HepG2 (cell line): ENCODE measurements around the gene PAX7. TPM values are rescaled to one million over a fixed set of nuclear protein-coding genes. Genes with fewer than 3 reads are reported as not detected.

ENCODE experiments used
- ATAC-seq: fragments of 200-7000 bp; cut with Tn5 transposase; 3 replicates; pipeline ENCODE4 v1.9.1; 2020; ENCODE audit warnings: mild to moderate bottlenecking, moderate library complexity
- BruUV-seq: library from RNA; stranded (reverse); fragments of 400-500 nt; replicated peaks from 2 replicates; lab custom pipeline; 2021; lab: Mats Ljungman, UMichigan
- CTCF ChIA-PET: fragments of 300-600 bp; formaldehyde crosslinking; extraction: SDS; loops from one replicate; lab custom pipeline; 2021; ENCODE audit warnings: low total read pairs, inconsistent platforms, low intra/inter-chr PET ratio; lab: Yijun Ruan, JAX
- POLR2A ChIA-PET: fragments of 350-600 bp; sonication (Branson Sonifier 250); formaldehyde crosslinking; loops from one replicate; lab custom pipeline; 2020; ENCODE audit warnings: antibody characterized with exemption, inconsistent platforms; lab: Yijun Ruan, JAX
- DNase-seq: peaks from one replicate; pipeline ENCODE4 v3.0.0-alpha.2; 2015; ENCODE audit warnings: low spot score
- FAIRE-seq: peaks from 3 replicates; lab custom pipeline; 2011; peaks lifted over from hg19 to GRCh38; lab: Jason Lieb, UNC
- H2AFZ ChIP-seq: one replicate; pipeline ENCODE4 v1.6.1; 2011; ENCODE audit warnings: low read length, inconsistent platforms
- H3K27ac ChIP-seq: fragments of 300-600 bp; 3 replicates; pipeline ENCODE4 v1.8.0; 2011; ENCODE audit warnings: mixed run types, mild to moderate bottlenecking, mixed read lengths, low read length, inconsistent platforms; ENCODE audit not compliant: insufficient read depth; ENCODE audit errors: extremely low read length
- H3K27me3 ChIP-seq, 2 experiments: fragments of 200-600 bp in 1 of 2; 2 replicates in 1 of 2; 3 replicates in 1 of 2; pipeline versions ENCODE4 v1.6.0 to v1.8.0; 2011; ENCODE audit warnings: low read length in 2 of 2, mild to moderate bottlenecking in 2 of 2, moderate library complexity in 2 of 2, inconsistent platforms in 1 of 2; ENCODE audit not compliant: insufficient read depth in 2 of 2, control insufficient read depth in 1 of 2
- H3K36me3 ChIP-seq, 2 experiments: fragments of 200-600 bp in 1 of 2; replicated peaks in 1 of 2; 2 replicates in 1 of 2; 3 replicates in 1 of 2; pipeline versions ENCODE4 v1.5.1 to v1.8.0; 2011; ENCODE audit warnings: low read length in 2 of 2, inconsistent platforms in 1 of 2; ENCODE audit not compliant: insufficient read depth in 2 of 2, control insufficient read depth in 1 of 2
- H3K4me1 ChIP-seq: 2 replicates; pipeline ENCODE4 v1.5.1; 2012; ENCODE audit warnings: low read length, inconsistent platforms; ENCODE audit not compliant: insufficient read depth
- H3K4me2 ChIP-seq: 2 replicates; pipeline ENCODE4 v1.6.0; 2011; ENCODE audit warnings: low read depth, low read length, inconsistent platforms
- H3K4me3 ChIP-seq, 3 experiments: fragments of 200-600 bp in 1 of 3; sonication (generic), shearing (Covaris generic) in 1 of 3; replicated peaks in 1 of 3; 2 replicates each; pipeline ENCODE4 v1.5.1; 2011 to 2016; ENCODE audit warnings: low read length in 3 of 3, inconsistent platforms in 2 of 3, low read depth in 2 of 3, mild to moderate bottlenecking in 2 of 3, control low read depth in 1 of 3, mixed read lengths in 1 of 3; ENCODE audit not compliant: insufficient read depth in 1 of 3
- H3K79me2 ChIP-seq: one replicate; pipeline ENCODE4 v1.6.1; 2011; ENCODE audit warnings: low read length, inconsistent platforms; ENCODE audit not compliant: insufficient read depth
- H3K9ac ChIP-seq: 2 replicates; pipeline ENCODE4 v1.6.0; 2011; ENCODE audit warnings: mild to moderate bottlenecking, low read depth, low read length, inconsistent platforms; ENCODE audit not compliant: insufficient read depth
- H3K9me3 ChIP-seq: 2 replicates; pipeline ENCODE4 v1.5.1; 2012; ENCODE audit warnings: mild to moderate bottlenecking, low read length
- H4K20me1 ChIP-seq: 2 replicates; pipeline ENCODE4 v1.6.0; 2011; ENCODE audit warnings: inconsistent platforms, mild to moderate bottlenecking, low read length, moderate library complexity; ENCODE audit not compliant: insufficient read depth
- CBX1 ChIP-seq: IDR thresholded peaks from one replicate; pipeline ENCODE4 v1.6.1; 2016; ENCODE audit warnings: antibody characterized with exemption, low read depth
- CREM ChIP-seq, 2 experiments: sonication (generic) in 1 of 2; formaldehyde crosslinking in 1 of 2; IDR thresholded peaks; 2 replicates each; pipeline versions ENCODE4 v1.4.0 to v1.6.1; 2016 to 2020; ENCODE audit warnings: antibody characterized with exemption in 1 of 2, mild to moderate bottlenecking in 1 of 2, missing genetic modification reagents in 1 of 2
- DPF2 ChIP-seq: sonication (generic); formaldehyde crosslinking; IDR thresholded peaks from 2 replicates; pipeline ENCODE4 v1.4.0; 2020; ENCODE audit warnings: mild to moderate bottlenecking, low read depth, missing genetic modification reagents, borderline replicate concordance
- FOXK2 ChIP-seq: fragments of 450-650 bp; IDR thresholded peaks from 2 replicates; pipeline ENCODE4 v1.6.1; 2016
- GABPA ChIP-seq, 2 experiments: IDR thresholded peaks; 2 replicates each; pipeline ENCODE4 v1.6.1; 2011 to 2016; ENCODE audit warnings: low read depth in 2 of 2, low read length in 1 of 2, missing biosample characterization in 1 of 2, missing genetic modification characterization in 1 of 2
- HDAC2 ChIP-seq: sonication (generic); formaldehyde crosslinking; IDR thresholded peaks from 2 replicates; pipeline ENCODE4 v1.4.0; 2020; ENCODE audit warnings: missing genetic modification reagents
- HIVEP1 ChIP-seq: sonication (generic); formaldehyde crosslinking; IDR thresholded peaks from 2 replicates; pipeline ENCODE4 v1.4.0; 2020; ENCODE audit warnings: mild to moderate bottlenecking, missing genetic modification reagents
- KMT2B ChIP-seq: IDR thresholded peaks from 2 replicates; pipeline ENCODE4 v1.6.1; 2016; ENCODE audit warnings: missing genetic modification reagents, missing compliant biosample characterization
- RBM22 ChIP-seq: fragments of 200-400 bp; formaldehyde crosslinking; optimal IDR thresholded peaks from 2 replicates; pipeline ENCODE3; 2017; ENCODE audit warnings: mild to moderate bottlenecking, low read length, moderate library complexity
- RBM39 ChIP-seq: fragments of 200-400 bp; formaldehyde crosslinking; IDR thresholded peaks from one replicate; pipeline ENCODE4 v1.6.1; 2018; ENCODE audit warnings: antibody characterized with exemption, mild to moderate bottlenecking, low read depth, low read length; ENCODE audit not compliant: poor library complexity, severe bottlenecking
- XBP1 ChIP-seq: sonication (generic); formaldehyde crosslinking; IDR thresholded peaks from 2 replicates; pipeline ENCODE4 v1.5.0; 2020; ENCODE audit warnings: missing genetic modification reagents
- ZNF225 ChIP-seq: sonication (generic); formaldehyde crosslinking; IDR thresholded peaks from 2 replicates; pipeline ENCODE4 v1.4.0; 2020; ENCODE audit warnings: mild to moderate bottlenecking, missing genetic modification reagents
- ZNF777 ChIP-seq: sonication (generic); formaldehyde crosslinking; IDR thresholded peaks from 2 replicates; pipeline ENCODE4 v1.4.0; 2020; ENCODE audit warnings: missing genetic modification reagents
- WGBS: methylation state at CpG from one replicate; pipeline ENCODE4 v1.1.6; 2017; ENCODE audit warnings: low lambda C conversion rate; 5-methylcytosine and 5-hydroxymethylcytosine counted together
- in situ Hi-C: cut with HindIII; loops from 2 replicates; pipeline ENCODE4 v1.10.0; 2017; ENCODE audit warnings: low pct_unique_long_range_greater_than_20kb; ENCODE audit not compliant: extremely low pct_ligation_motif_present
- intact Hi-C: fragments of 100-400 bp; cut with micrococcal nuclease; formaldehyde crosslinking; loops from one replicate; pipeline ENCODE4 v1.10.0; 2022; ENCODE audit not compliant: unreplicated experiment
- polyA plus RNA-seq, 8 experiments: library from polyadenylated mRNA; depleted of rRNA in 3 of 8; stranded (reverse) in 7 of 8; unstranded in 1 of 8; fragments of >200 nt; fragmentation: Illumina TruSeq in 4 of 8; extraction: Trizol in 4 of 8; gene quantifications; 2 replicates each; pipeline versions ENCODE4 v1.2.1 to v1.2.3, GENCODE V29; 2011 to 2016; ENCODE audit warnings: low read depth in 4 of 8, missing spikeins in 1 of 8, mixed read lengths in 1 of 8; ENCODE audit not compliant: insufficient read depth in 1 of 8
- total RNA-seq, 5 experiments: library from RNA; depleted of rRNA; stranded (reverse); fragments of >200 nt; fragmentation: Illumina TruSeq; extraction: Trizol; gene quantifications; 2 replicates each; pipeline ENCODE4 v1.2.3, GENCODE V29; 2016; ENCODE audit warnings: low read depth in 1 of 5
- TF ChIP-seq, protein P1 (sequence below): sonication (generic); formaldehyde crosslinking; IDR thresholded peaks from 2 replicates; pipeline ENCODE4 v1.4.0; 2020; ENCODE audit warnings: missing genetic modification reagents

The PAX7 gene
- total and polyA plus RNA-seq, 2 of the 13 experiments (the other 11 are each of a cell fraction or from before 2014, with no cell fraction given), result not detected

DNA sequence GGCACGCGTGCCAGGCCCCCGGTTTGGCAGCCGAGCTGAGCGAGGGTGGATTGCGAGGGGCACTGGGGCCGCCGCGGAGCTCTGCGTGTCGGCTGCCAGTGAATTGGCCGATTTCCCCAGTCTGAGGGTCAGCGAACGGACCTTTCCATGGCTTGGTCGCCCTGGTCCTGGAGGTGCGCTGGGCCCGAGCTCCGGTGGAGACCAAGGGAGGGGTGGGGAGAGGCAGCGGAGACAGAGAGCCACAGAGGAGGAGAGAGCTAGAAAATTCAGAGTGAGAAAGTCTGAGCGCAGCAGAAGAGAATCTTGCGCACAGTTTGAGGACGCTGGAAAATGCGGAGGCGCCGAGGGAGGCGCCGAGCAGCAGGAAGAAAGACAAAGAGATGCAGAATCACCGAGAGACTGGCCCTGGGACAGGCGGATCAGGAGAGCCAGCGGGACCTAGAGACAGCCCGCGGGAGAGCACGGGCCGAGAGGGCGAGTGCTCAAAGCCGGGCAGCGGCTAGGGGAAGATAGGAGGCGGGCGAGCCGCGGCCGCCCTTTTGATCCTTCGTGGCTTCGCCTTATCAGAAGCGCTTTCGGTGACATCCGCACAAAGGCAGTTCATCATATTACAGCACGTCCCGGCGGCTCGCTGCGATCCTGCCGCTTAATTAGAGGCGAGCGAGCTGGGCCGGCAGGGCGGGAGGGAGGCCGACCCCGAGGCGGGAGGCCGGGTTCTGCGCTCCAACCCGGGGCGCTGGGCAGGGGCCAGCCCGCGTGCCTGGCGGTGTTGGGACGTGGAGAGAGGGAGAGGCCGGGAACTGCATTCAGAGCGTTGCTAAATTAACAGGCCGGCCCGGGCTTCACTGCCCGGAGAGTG, 12.7 kb downstream of the PAX7 start (continued):
- TF ChIP-seq CREM (IDR thresholded peaks at IDR 0.05), result no peak
- no peak for TF ChIP-seq CREM (CRISPR knock-in tag; IDR thresholded peaks at IDR 0.05)
- TF ChIP-seq ZNF225 (CRISPR knock-in tag), result 0 out of 2 replicates have a peak, but pooled peaks have one; percentile 4
- TF ChIP-seq, protein P1, sequence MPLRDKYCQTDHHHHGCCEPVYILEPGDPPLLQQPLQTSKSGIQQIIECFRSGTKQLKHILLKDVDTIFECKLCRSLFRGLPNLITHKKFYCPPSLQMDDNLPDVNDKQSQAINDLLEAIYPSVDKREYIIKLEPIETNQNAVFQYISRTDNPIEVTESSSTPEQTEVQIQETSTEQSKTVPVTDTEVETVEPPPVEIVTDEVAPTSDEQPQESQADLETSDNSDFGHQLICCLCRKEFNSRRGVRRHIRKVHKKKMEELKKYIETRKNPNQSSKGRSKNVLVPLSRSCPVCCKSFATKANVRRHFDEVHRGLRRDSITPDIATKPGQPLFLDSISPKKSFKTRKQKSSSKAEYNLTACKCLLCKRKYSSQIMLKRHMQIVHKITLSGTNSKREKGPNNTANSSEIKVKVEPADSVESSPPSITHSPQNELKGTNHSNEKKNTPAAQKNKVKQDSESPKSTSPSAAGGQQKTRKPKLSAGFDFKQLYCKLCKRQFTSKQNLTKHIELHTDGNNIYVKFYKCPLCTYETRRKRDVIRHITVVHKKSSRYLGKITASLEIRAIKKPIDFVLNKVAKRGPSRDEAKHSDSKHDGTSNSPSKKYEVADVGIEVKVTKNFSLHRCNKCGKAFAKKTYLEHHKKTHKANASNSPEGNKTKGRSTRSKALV (CRISPR knock-in tag), result peak; percentile 87; the same call in 1 of the 2 replicates
- no peak for TF ChIP-seq XBP1 (CRISPR knock-in tag)
- peak; percentile 29; the same call in 1 of the 2 replicates for TF ChIP-seq HDAC2
- TF ChIP-seq GABPA (IDR thresholded peaks at IDR 0.05; ENCODE audit: low read depth, low read length), result no peak
- TF ChIP-seq GABPA (CRISPR knock-in tag; IDR thresholded peaks at IDR 0.05; ENCODE audit: low read depth), result no peak
- TF ChIP-seq RBM22, result no peak
- TF ChIP-seq CBX1, result no peak

DNA sequence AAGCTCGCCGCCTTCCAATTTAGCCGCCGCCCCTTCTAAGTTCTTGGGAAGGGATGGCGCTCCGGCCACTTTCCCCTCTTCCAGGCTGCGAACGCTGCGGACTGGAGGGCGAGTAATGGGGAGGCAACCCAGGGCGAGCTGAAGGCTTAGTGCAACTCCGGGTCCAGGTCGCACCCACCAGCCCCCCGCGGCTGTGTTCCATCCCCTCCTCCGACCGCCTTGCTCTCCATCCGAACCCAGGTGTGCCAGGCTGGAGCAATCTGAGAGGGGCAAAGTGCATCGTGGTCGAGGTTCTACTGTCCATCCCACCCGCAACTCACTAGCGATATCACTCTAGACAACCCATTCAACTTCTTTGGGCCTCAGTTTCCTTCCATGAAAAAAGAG, 13.4 kb downstream of the PAX7 start:
- Histone ChIP-seq H3K27me3 (peaks cover 18 to 93% of the 10 kb centered on the region in 2 experiments), H3K4me3 (peak overlapping the region in 1 of 3 experiments; percentile 25; a peak in 1 of 6 replicates), H3K36me3 (no peaks in the 10 kb centered on the region), H3K27ac (no peak overlapping the region)
- in situ Hi-C loops, result no loop called here
- CTCF ChIA-PET, result no interaction called here
- no TSS peak for BruUV-seq
- WGBS, result 21% methylated on average over 11 of the region's 22 CpGs
- TF ChIP-seq HIVEP1 (CRISPR knock-in tag) (no peak), FOXK2 (no peak), DPF2 (CRISPR knock-in tag) (no peak), KMT2B (CRISPR knock-in tag) (no peak), ZNF777 (CRISPR knock-in tag) (0 out of 2 replicates have a peak, but pooled peaks have one; percentile 16), RBM39 (no peak), ZNF225 (CRISPR knock-in tag) (0 out of 2 replicates have a peak, but pooled peaks have one; percentile 3)
- TF ChIP-seq, all 625 proteins: peak for 2
- Histone ChIP-seq H4K20me1 (peaks cover 25% of the 10 kb centered on the region; the same call in 1 of the 2 replicates), H3K79me2 (no peaks in the 10 kb centered on the region), H3K4me2 (0 out of 2 replicates have a peak overlapping the region, but pooled peaks have one; percentile 29), H3K9me3 (no peaks in the 10 kb centered on the region), H3K4me1 (peaks cover 49% of the 10 kb centered on the region), H3K9ac (no peak overlapping the region), H2AFZ (no peak overlapping the region)
- DNase-seq (no peak), FAIRE-seq (no peak), ATAC-seq (no peak)
- intact Hi-C loops, result no loop called here
- POLR2A ChIA-PET, result no interaction called here
